ENCODE measurements around the gene ECI1.

ECI1 gene

GRCh38 chr16:2191446-2191706 lies 60.0 kb downstream of the ECI1 start:
- DNase-seq, result no peak

GRCh38 chr16:2190659-2191445 lies 60.5 kb downstream of the ECI1 start:
- DNase-seq, result no peak

GRCh38 chr16:2190002-2190658 lies 61.3 kb downstream of the ECI1 start:
- no peak for DNase-seq
